ENCODE measurements around the gene CDC20B. TPM values are rescaled to one million over a fixed set of nuclear protein-coding genes. Genes with fewer than 3 reads are reported as not detected.

Gene CDC20B
- total RNA-seq (2014; rRNA removed; shearing (Covaris generic)) = not detected in 2 replicates

GRCh38 chr5:55172937-55173686 is at the start of gene CDC20B:
Gene CDC20B, minus strand, starts transcription at chr5:55173177. Its CDS starts 177 bp downstream, at chr5:55173000.
- peak; percentile 66 for DNase-seq (ENCODE audit: low spot score)

GRCh38 chr5:55222092-55222984 is 49.4 kb upstream of the CDC20B start:
- no peak for DNase-seq (ENCODE audit: low spot score)

- no peak for DNase-seq (ENCODE audit: low spot score)
Measured at GRCh38 chr5:55220433-55221185, 47.6 kb upstream of the CDC20B start.

GRCh38 chr5:55219770-55220169 is 46.8 kb upstream of the CDC20B start:
- no peak for DNase-seq (ENCODE audit: low spot score)

GRCh38 chr5:55218967-55219366 is 46.0 kb upstream of the CDC20B start:
- peak; percentile 97 for DNase-seq (ENCODE audit: low spot score)

GRCh38 chr5:55211184-55211874 is 38.4 kb upstream of the CDC20B start:
- no peak for DNase-seq (ENCODE audit: low spot score)

GRCh38 chr5:55205001-55205400 is 32.0 kb upstream of the CDC20B start:
- no peak for DNase-seq (ENCODE audit: low spot score)

- DNase-seq (ENCODE audit: low spot score) = no peak
Measured at GRCh38 chr5:55191165-55191564, 18.2 kb upstream of the CDC20B start.

GRCh38 chr5:55188656-55189540 is 15.9 kb upstream of the CDC20B start:
- no peak for DNase-seq (ENCODE audit: low spot score)

- DNase-seq (ENCODE audit: low spot score) = peak; percentile 80
Measured at GRCh38 chr5:55187370-55187769, 14.4 kb upstream of the CDC20B start.

- DNase-seq (ENCODE audit: low spot score) = no peak
Measured at GRCh38 chr5:55180016-55180415, 7.0 kb upstream of the CDC20B start.

- DNase-seq (ENCODE audit: low spot score) = no peak
Measured at GRCh38 chr5:55177078-55177477, 4.1 kb upstream of the CDC20B start.

- peak; percentile 79 for DNase-seq (ENCODE audit: low spot score)
Measured at GRCh38 chr5:55176176-55176818, 3.3 kb upstream of the CDC20B start.

- DNase-seq (ENCODE audit: low spot score) = peak; percentile 7
Measured at GRCh38 chr5:55175781-55176175, 2.8 kb upstream of the CDC20B start.

GRCh38 chr5:55173687-55174230 is 782 bp upstream of the CDC20B start:
- peak; percentile 18 for DNase-seq (ENCODE audit: low spot score)

- peak; percentile 97 for DNase-seq (ENCODE audit: low spot score)
Measured at GRCh38 chr5:55172051-55172899, 702 bp downstream of the CDC20B start.

- no peak for DNase-seq (ENCODE audit: low spot score)
Measured at GRCh38 chr5:55171471-55171870, 1.5 kb downstream of the CDC20B start.

- no peak for DNase-seq (ENCODE audit: low spot score)
Measured at GRCh38 chr5:55162666-55163065, 10.3 kb downstream of the CDC20B start.
